T follicular helper cell (primary cell): ENCODE measurements around the gene GPR158.

Experiments used
- DNase-seq: peaks from one replicate; pipeline ENCODE4 v3.0.0-alpha.2; 2020; ENCODE audit warnings: low read depth

Gene GPR158

GRCh38 chr10:25498645-25499044 lies 323.8 kb downstream of the GPR158 start:
- DNase-seq, result no peak

DNA sequence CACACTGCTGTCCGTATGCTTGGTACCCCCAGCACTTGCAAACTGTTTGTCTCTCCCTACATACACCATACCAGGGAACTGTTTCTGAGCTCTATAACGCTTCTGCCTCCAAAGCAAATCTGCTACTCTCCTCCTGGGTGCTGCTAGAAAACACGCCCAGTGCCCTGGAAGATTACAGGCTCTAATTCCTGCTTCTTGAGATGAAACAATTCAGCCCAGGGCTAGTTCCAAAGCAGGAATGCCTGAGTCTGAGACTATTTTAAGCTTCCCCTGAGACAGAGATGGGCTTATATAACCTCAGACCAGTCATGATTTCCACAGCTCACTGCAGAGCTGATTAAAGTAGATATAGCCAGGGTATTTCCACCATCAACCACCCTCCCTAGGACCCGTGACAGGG lies 327.1 kb downstream of the GPR158 start:
- no peak for DNase-seq

- DNase-seq, result no peak
Measured at GRCh38 chr10:25502453-25502852, 327.7 kb downstream of the GPR158 start.

- no peak for DNase-seq
Measured at GRCh38 chr10:25504306-25504705, 329.5 kb downstream of the GPR158 start.

DNA sequence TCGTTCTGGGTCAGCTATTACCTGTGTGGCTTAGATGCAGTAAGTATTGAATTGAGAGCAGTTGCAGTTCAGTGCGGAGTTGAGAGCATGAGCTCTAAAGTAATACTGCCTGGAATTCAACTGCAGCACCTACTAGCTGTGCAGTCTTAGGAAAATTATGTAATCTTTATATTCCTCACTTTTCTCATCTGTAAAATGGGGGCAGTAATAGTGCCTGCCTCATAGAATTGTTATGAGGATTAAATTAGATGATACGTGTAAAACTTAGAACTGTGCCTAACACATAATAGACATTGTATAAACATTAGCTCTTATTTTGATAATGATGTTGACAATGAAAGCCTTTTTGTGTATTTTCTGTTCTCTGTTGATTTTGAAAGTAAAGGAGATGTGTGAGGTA lies 330.0 kb downstream of the GPR158 start:
- DNase-seq, result no peak

DNA sequence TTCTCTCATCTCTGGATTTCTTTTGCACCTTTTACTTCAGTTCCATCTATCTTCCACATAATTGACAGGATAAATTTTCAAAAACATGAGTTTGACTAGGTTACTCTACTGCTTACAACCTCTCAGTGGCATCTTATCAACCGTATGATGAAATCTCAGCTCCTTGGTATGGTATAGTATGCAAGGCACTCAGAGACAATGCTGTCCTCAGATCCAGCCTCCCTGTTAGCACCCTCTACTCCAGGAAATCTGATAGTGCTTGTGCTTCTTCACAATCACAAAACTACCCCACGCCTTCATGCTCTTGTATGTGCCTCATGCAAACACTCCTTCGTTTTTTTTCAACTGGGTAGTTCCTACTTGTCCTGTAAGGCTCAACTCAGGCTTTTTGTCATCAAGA lies 330.7 kb downstream of the GPR158 start:
- no peak for DNase-seq

DNA sequence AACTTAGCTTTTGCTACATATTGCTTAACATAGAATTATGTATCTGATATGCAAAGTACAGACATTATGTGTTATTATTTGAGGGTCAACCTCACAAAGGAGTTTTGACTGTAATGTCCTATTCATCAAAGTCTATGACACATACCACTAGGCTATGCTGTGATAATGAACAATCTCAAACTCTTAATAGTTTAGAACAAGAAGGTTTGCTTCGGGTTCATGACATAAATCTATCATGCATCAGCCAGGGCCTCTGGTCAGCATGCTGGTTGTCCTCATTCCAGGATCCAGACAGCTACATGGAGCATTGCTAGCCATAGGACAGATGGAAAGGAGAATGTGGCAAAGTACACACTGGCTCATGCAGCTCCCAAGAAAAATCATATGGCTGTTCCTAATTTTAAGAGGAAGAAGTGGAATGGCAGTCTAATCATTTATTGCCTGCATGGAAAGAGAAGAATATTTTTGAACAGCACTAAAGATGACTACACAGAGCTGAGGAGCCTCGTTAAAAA lies 332.1 kb downstream of the GPR158 start:
- DNase-seq, result no peak

DNA sequence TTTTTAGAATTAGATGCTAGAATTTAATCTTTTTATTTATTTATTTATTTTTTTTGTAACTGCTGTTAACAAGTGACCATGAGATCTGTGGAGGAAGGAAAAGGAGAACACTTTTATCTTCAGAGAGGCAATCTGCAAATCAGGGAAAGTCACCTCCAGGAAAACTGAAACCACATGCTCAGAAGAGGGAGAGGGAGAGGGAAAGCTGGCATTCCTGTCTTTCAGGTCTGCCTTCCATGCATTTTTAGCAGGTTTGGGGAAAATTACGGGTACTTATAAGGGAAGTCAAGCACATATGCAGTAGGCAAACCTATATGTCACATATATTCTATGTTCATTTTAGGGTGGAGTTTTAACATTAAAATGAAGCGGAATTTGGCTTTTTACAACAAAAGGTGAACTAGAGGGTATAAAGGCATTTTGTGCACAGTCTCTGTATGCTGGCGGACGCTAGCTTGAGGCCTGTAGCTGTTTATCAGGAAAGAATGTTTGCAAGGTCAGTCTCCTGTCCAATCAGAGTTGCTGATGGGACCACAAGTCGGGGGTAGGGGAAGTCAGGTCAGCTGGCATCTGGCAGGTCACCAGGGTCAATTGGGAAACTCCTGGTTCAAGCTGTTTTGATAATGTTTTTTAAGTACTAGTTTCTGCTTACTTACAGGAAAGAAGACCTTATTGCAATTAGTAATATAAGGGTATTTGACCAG lies 333.5 kb downstream of the GPR158 start:
- DNase-seq, result no peak

DNA sequence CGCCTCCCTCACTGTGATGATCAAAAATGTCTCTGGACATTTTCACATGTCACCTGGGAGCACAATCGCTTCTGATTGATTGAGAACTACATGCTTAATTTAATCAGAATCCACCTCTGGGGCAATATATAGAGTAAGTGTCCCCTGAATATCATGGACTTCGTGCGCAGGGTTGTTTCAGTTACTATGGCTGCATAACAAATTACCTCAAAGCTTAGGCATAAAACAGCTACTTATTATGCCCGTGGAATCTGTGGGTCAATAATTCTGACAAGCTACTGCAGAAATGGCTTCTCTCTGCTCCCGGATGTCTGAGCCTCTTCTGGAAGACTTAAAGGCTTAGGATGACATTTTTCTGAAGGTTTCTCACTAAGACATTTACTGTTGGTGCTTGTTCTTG lies 334.4 kb downstream of the GPR158 start:
- no peak for DNase-seq

GRCh38 chr10:25522294-25522693 lies 347.5 kb downstream of the GPR158 start:
- no peak for DNase-seq

DNA sequence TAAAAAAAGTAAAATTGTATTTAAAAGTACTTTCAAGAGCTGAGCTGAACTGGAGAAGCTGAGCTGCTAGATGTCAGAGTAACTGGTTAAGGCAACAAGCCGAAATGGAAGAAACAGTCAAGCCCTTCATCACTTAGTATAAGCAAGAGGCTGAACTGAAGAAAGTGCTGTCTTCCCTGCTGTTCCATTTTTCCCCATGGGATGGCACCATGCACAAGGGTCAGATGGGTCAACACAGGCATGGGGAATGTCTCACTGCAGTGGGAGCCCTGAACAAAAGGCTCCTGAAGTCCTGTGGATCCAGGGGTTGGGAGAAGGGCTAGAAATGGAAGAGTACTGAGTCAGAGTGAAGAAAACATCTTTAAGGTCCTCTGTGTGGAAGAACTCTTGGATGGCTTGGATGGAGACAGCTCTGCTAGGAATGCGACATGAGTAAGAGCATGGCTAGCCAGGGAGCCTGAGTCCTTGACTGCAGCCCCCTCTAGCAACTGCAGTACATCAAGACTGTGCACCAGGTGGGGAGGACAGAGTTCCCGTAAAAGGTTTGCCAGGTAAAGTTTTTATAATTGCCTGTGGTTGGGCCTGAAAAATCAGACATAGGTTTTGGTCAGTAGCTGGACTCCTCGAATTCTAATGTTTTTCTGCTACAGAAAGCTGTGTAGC lies 348.3 kb downstream of the GPR158 start:
- no peak for DNase-seq

DNA sequence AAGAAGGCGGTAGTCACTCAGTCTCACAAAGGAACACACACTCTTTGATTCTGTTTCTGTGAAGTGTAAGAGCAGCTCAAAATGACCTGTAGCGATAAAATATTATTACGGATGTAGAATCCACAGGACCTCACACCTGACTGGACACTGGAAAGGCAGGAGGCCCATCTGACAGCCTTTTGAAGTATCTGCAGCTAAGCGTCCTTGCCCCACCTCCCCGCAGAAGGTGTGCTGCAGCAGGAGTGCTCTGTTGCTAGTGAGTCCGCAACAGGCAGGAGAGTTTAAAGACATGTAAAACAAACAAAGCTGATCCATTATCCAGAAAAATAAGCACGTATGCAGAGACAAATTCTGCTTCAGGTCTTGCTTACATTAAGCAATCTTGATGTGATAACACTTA lies 355.5 kb downstream of the GPR158 start:
- DNase-seq, result no peak

DNA sequence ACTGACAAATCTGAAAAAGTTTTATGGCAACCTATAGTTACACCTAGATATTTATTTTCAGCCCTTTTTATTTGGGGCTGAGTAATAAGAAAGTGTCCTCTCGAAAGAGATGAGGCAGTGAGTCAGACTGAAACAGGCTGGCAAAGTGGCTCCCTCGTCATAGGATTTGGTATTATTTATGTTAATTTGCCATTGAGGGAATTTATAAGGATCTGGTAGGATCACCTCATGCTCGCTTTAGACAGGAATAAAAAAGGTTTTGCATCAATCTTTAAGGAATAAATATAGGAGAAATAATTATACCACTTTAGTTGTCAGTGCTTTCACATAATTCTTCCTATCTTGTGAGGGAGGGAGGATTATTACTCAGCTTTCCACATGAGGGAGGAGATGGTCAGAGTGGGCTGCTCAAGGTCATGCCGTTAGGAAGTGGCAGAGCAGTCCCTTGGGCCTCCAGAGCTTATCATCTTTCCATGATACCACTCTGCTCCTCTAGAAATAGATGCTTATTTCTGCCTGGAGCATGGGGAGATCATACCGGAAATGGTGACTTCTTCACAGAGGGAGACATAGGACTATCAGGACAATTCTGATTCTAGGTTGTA lies 356.8 kb downstream of the GPR158 start:
- no peak for DNase-seq

GRCh38 chr10:25532213-25532612 lies 357.4 kb downstream of the GPR158 start:
- DNase-seq, result no peak

DNA sequence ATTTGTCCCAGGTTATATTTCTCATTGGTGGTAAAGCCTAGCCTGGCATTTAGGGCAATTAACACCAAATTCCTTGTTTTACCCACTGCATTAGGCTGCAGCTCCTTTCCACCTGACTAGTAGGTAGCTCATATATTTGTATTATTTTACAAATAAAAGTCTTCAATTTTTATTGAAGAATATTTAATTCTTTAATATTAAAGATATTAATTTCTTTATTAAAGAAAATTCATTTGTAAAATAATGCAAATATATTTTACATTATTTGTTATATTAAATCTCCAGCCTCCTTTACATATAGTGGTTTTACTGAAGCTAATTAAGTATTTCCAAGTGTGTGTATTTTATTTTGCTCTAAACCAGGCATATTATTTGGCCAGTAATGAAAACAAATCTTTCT lies 361.2 kb downstream of the GPR158 start:
- no peak for DNase-seq

DNA sequence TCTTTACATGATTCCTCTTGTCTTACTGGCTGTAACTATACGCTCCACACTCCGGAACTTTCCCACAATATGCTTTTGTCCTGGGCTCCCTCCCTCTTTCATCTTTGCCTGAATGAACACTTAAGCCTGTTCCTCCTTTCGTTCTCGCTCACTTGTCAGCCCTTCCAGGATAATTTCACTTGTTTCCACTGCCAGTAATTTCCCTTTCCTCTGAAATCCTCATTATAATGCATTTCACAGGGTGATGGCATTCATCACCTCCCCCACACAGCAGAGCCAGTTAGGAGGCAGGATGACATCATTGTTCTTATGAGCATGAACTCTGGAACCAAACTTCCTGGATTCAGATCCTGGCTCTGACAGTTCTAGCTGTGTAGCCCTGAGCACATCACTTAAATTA lies 372.6 kb downstream of the GPR158 start:
- DNase-seq, result no peak

GRCh38 chr10:25552283-25552919 lies 377.6 kb downstream of the GPR158 start:
- DNase-seq, result no peak

GRCh38 chr10:25555865-25556264 lies 381.1 kb downstream of the GPR158 start:
- no peak for DNase-seq

GRCh38 chr10:25556457-25556856 lies 381.7 kb downstream of the GPR158 start:
- no peak for DNase-seq

DNA sequence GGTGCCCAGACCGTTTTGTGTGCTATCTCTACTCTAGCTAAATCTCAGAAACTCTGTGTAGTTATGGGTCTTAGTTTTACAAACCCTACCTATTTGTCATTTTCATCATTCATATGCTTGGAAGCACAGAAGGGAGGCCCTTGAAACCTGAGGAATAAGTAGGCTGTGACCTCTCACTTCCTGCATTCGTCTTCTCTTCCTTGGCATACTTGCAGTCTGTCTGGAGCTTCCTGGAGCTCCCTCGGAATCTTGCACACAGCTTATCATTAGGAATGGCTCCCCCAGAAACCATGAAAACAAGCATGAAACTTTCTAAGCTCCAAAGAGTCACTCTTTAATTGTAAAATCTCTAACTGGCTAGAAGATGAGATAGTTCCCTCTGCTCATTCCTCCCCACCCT lies 382.3 kb downstream of the GPR158 start:
- no peak for DNase-seq

- no peak for DNase-seq
Measured at GRCh38 chr10:25561758-25562157, 387.0 kb downstream of the GPR158 start.

- no peak for DNase-seq
Measured at GRCh38 chr10:25562547-25562946, 387.7 kb downstream of the GPR158 start.

DNA sequence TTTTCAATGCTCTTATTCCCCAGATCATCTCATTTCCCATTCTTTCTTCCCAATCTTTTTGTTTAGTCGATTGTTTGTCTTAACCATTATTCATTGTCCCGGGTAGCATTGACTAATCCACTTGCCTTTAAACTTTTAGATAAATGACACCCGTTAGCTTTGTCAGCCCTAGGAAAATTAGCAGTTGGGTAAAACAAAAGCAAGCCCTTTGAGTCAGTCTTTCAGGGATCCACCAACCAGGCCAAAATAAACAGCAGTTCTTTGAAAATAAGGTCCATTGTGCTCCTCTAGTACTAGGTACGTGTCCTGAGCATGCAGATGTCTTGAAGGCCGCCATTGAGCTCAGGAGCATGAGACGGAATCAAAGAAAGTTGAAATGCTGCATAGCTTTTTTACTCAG lies 389.6 kb downstream of the GPR158 start:
- no peak for DNase-seq
